Measurements from ENCODE around the gene CD8B2. TPM values are rescaled to one million over a fixed set of nuclear protein-coding genes. Genes with fewer than 3 reads are reported as not detected.
"Not testable (repeated sequence)": the region's sequence is repeated elsewhere in the genome, so short reads cannot be mapped to it uniquely, and the experiment has no call there.

The CD8B2 gene
- total RNA-seq, 2 donors from 2014 or later = not detected

DNA sequence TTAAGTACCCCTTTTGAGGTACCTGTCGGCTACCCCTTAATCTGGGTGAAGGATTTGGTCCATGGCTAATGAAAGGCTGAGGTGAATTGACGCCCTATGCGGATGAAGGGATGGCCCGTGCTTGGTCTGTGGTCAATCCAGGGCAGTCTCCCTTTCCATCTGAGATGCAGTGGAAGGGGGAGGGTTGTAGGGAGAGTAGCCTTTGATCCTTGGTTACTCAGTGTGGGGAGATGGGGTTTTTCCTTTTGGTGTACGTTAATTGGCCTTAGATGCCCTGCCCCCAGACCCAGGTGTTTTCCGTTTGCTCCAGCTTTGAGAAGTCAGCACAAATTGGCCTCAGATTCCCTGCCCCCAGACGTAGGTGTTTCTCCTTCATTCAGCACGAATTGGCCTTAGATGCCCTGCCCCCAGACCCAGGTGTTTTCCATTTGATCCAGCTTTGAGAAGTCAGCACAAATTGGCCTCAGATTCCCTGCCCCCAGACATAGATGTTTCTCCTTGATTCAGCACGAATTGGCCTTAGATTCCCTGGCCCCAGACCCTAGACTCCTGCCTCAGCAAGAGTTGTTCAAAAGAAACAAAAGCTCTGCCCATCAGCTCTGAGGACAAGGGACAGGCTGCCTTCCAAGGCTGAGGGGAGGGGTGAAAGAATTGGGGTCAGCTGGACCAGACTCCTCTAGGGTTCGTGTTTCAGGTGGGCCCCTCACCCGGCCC is 21.7 kb downstream of the CD8B2 start:
- not testable (repeated sequence) for H3K27ac ChIP-seq (ENCODE audit: low read depth, low read length); H3K4me1 Mint-ChIP-seq; H3K4me3 ChIP-seq (ENCODE audit: low read length); H3K36me3 ChIP-seq (ENCODE audit: control insufficient read depth, insufficient read depth, low read length); H3K9ac ChIP-seq (ENCODE audit: extremely low read depth, low read length, poor library complexity, severe bottlenecking); H3K9me3 ChIP-seq (ENCODE audit: control insufficient read depth, low read length); H3K4me3 Mint-ChIP-seq; H3K27me3 ChIP-seq (ENCODE audit: control insufficient read depth, insufficient read depth, low read length, poor library complexity, severe bottlenecking); H3K27me3 Mint-ChIP-seq (ENCODE audit: insufficient read depth); H3K4me1 ChIP-seq (ENCODE audit: control insufficient read depth, insufficient read depth, low read length); H3K9me3 Mint-ChIP-seq; H3K27ac Mint-ChIP-seq; H3K36me3 Mint-ChIP-seq (ENCODE audit: low read depth); DNase-seq
- WGBS, 2 experiments (ENCODE audit: insufficient coverage in 1 of 2, insufficient read length in 1 of 2) = 93 to 100% methylated on average over 1 to 5 of the region's 11 CpGs

DNA sequence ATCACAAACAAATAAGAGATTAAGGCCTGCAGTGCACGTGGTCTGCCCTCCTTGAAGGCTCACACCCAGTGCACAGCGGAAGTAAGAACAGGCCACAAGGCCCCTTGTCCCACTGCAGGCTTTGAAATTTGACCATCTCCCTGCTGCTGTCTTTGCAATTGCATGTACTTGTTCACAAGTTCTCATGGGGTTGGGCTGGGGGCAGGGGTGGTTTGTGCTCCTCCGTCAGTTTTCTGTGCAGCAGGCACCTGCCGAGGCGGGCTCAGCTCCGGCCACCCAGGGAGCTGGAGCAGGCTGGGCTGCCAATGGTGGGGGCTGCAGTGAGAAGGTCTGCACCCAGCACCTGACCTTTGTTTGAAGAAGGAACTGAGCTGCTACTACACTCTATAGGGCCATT is 22.2 kb downstream of the CD8B2 start:
- not testable (repeated sequence) for H3K27ac Mint-ChIP-seq; H3K27ac ChIP-seq (ENCODE audit: low read depth, low read length); H3K27me3 Mint-ChIP-seq (ENCODE audit: insufficient read depth); DNase-seq; H3K9me3 Mint-ChIP-seq; H3K4me3 ChIP-seq (ENCODE audit: low read length); H3K4me1 Mint-ChIP-seq; H3K9ac ChIP-seq (ENCODE audit: extremely low read depth, low read length, poor library complexity, severe bottlenecking); H3K36me3 Mint-ChIP-seq (ENCODE audit: low read depth); H3K4me1 ChIP-seq (ENCODE audit: control insufficient read depth, insufficient read depth, low read length); H3K36me3 ChIP-seq (ENCODE audit: control insufficient read depth, insufficient read depth, low read length); H3K27me3 ChIP-seq (ENCODE audit: control insufficient read depth, insufficient read depth, low read length, poor library complexity, severe bottlenecking); H3K4me3 Mint-ChIP-seq; H3K9me3 ChIP-seq (ENCODE audit: control insufficient read depth, low read length)
- 43 to 89% methylated on average over 1 to 6 of the region's 6 CpGs for WGBS, 2 experiments (ENCODE audit: insufficient coverage in 1 of 2, insufficient read length in 1 of 2)

DNA sequence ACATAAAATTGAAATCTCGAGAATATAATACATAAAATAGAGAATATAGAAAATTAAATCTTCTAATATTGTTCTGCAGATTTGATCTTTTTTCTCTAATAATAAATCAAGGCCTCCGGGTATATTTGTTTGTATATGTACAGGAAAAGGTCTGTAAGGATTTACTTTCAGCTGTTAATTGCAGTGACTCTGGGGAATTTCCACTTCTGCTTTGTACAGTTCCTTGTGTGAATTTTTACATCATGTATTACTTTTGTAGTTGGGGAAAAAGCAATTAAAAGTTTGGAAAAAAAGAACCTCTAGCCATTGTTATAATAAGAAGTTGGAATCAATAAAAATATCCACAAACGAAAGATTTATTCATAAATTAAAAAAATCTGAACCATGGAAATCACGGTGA is 23.6 kb downstream of the CD8B2 start:
- H3K27ac Mint-ChIP-seq; H3K9ac ChIP-seq (ENCODE audit: extremely low read depth, low read length, poor library complexity, severe bottlenecking); H3K4me1 Mint-ChIP-seq; H3K9me3 ChIP-seq (ENCODE audit: control insufficient read depth, low read length); H3K27me3 Mint-ChIP-seq (ENCODE audit: insufficient read depth); H3K27ac ChIP-seq (ENCODE audit: low read depth, low read length); H3K9me3 Mint-ChIP-seq; H3K36me3 ChIP-seq (ENCODE audit: control insufficient read depth, insufficient read depth, low read length); DNase-seq; H3K27me3 ChIP-seq (ENCODE audit: control insufficient read depth, insufficient read depth, low read length, poor library complexity, severe bottlenecking); H3K4me3 Mint-ChIP-seq; H3K4me3 ChIP-seq (ENCODE audit: low read length); H3K4me1 ChIP-seq (ENCODE audit: control insufficient read depth, insufficient read depth, low read length); H3K36me3 Mint-ChIP-seq (ENCODE audit: low read depth): not testable (repeated sequence)
- 93% methylated on average over 2 of the region's 4 CpGs; no CpG with 5 or more reads in 1 of the 2 experiments for WGBS, 2 experiments (ENCODE audit: insufficient coverage in 1 of 2, insufficient read length in 1 of 2)

DNA sequence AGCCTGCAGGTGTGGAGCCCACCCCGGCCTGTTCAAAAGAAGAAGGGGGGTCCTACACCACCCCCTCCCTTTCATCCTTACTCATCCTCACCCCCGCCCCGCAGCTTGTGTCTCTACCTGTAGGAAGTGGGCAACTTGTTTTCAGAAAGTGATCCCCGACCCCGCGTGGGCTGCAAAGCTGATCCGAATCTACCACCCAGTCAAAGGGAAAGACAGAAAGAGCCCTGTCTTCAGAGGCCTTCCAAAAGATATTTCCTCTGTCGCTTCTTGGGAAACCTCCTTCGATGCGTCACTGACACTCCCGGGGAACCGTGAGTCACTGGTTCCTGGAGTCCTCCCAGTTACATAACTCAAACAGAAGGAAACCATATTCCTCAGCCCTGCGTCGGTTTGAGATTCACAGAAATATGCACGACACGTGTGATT is 24.3 kb downstream of the CD8B2 start:
- H3K9me3 Mint-ChIP-seq; H3K27me3 Mint-ChIP-seq (ENCODE audit: insufficient read depth); H3K4me1 Mint-ChIP-seq; H3K4me3 ChIP-seq (ENCODE audit: low read length); H3K4me3 Mint-ChIP-seq; DNase-seq; H3K27ac Mint-ChIP-seq; H3K27me3 ChIP-seq (ENCODE audit: control insufficient read depth, insufficient read depth, low read length, poor library complexity, severe bottlenecking); H3K27ac ChIP-seq (ENCODE audit: low read depth, low read length); H3K9ac ChIP-seq (ENCODE audit: extremely low read depth, low read length, poor library complexity, severe bottlenecking); H3K36me3 ChIP-seq (ENCODE audit: control insufficient read depth, insufficient read depth, low read length); H3K36me3 Mint-ChIP-seq (ENCODE audit: low read depth); H3K9me3 ChIP-seq (ENCODE audit: control insufficient read depth, low read length); H3K4me1 ChIP-seq (ENCODE audit: control insufficient read depth, insufficient read depth, low read length): not testable (repeated sequence)
- WGBS, 2 experiments (ENCODE audit: insufficient coverage in 1 of 2, insufficient read length in 1 of 2) = 81 to 89% methylated on average over 5 to 9 of the region's 16 CpGs

DNA sequence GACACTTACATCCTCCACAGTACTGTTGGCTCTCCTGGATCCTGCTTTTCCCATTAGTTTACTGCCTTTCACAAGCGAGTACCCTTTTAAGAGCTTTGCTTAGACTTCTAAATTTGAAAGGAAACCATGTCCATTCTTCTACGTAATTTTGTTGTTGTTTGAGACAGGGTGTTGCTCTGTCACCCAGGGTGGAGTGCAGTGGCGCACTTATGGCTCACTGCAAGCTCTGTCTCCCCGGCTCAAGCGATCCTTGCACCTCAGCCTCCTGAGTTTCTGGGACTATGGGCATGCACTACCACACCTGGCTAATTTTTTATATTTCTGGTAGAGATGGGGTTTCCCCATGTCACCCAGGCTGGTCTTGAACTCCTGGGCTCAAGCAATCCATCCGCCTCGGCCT is 24.8 kb downstream of the CD8B2 start:
- DNase-seq; H3K27me3 ChIP-seq (ENCODE audit: control insufficient read depth, insufficient read depth, low read length, poor library complexity, severe bottlenecking); H3K27ac Mint-ChIP-seq; H3K9ac ChIP-seq (ENCODE audit: extremely low read depth, low read length, poor library complexity, severe bottlenecking); H3K27me3 Mint-ChIP-seq (ENCODE audit: insufficient read depth); H3K4me3 Mint-ChIP-seq; H3K9me3 ChIP-seq (ENCODE audit: control insufficient read depth, low read length); H3K9me3 Mint-ChIP-seq; H3K27ac ChIP-seq (ENCODE audit: low read depth, low read length); H3K36me3 Mint-ChIP-seq (ENCODE audit: low read depth); H3K4me1 ChIP-seq (ENCODE audit: control insufficient read depth, insufficient read depth, low read length); H3K4me1 Mint-ChIP-seq; H3K4me3 ChIP-seq (ENCODE audit: low read length); H3K36me3 ChIP-seq (ENCODE audit: control insufficient read depth, insufficient read depth, low read length): not testable (repeated sequence)
- WGBS, 2 experiments (ENCODE audit: insufficient coverage in 1 of 2, insufficient read length in 1 of 2) = 97 to 100% methylated on average over 2 to 7 of the region's 7 CpGs

DNA sequence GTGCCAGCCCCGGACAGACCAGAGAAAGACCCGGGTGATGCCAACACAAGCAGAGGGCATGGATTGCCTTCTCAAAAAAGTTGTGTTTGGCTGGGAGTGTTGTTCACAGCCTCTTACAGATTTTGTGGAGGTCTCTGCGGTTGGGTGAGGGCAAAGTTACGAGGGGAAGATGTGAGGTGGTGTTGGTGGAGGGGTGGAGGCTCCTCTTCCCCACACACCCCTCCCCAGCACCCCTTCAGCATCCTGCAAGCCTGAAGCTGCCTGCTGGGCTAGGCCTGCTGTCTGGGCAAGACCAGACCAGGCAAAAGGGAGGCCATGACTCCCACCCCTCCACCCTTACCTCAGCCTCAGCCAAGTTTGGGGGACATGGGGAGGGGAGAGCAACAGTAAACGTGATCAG is 26.2 kb downstream of the CD8B2 start:
- H3K27me3 ChIP-seq (ENCODE audit: control insufficient read depth, insufficient read depth, low read length, poor library complexity, severe bottlenecking); H3K36me3 ChIP-seq (ENCODE audit: control insufficient read depth, insufficient read depth, low read length); H3K27ac ChIP-seq (ENCODE audit: low read depth, low read length); H3K4me1 ChIP-seq (ENCODE audit: control insufficient read depth, insufficient read depth, low read length); H3K9me3 Mint-ChIP-seq; H3K9me3 ChIP-seq (ENCODE audit: control insufficient read depth, low read length); H3K27me3 Mint-ChIP-seq (ENCODE audit: insufficient read depth); H3K4me1 Mint-ChIP-seq; H3K9ac ChIP-seq (ENCODE audit: extremely low read depth, low read length, poor library complexity, severe bottlenecking); H3K4me3 ChIP-seq (ENCODE audit: low read length); H3K27ac Mint-ChIP-seq; H3K4me3 Mint-ChIP-seq; DNase-seq; H3K36me3 Mint-ChIP-seq (ENCODE audit: low read depth): not testable (repeated sequence)
- WGBS, 2 experiments (ENCODE audit: insufficient coverage in 1 of 2, insufficient read length in 1 of 2) = 95% methylated on average over 2 of the region's 5 CpGs; no CpG with 5 or more reads in 1 of the 2 experiments

DNA sequence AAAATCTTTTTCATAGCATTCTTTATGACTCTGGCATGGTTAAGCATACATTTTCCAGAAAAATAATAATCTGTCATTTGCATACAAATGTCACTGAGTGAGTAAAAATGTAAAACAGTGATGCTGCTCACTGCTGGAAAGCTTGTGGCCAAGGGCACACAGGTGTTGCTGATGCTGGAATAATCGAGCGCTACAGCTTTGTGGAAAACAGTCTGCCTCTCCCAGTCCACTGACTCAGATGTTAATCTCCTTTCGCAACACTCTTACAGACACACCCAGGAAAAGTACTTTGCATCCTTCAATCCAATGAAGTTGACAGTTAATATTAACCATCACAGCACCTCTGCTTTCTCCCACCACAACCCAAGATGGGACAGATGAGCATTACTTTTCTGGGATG is 27.7 kb downstream of the CD8B2 start:
- not testable (repeated sequence) for H3K27me3 ChIP-seq (ENCODE audit: control insufficient read depth, insufficient read depth, low read length, poor library complexity, severe bottlenecking); H3K4me3 Mint-ChIP-seq; H3K36me3 ChIP-seq (ENCODE audit: control insufficient read depth, insufficient read depth, low read length); H3K4me3 ChIP-seq (ENCODE audit: low read length); H3K4me1 Mint-ChIP-seq; H3K9me3 Mint-ChIP-seq; H3K27ac ChIP-seq (ENCODE audit: low read depth, low read length); H3K36me3 Mint-ChIP-seq (ENCODE audit: low read depth); DNase-seq; H3K4me1 ChIP-seq (ENCODE audit: control insufficient read depth, insufficient read depth, low read length); H3K27ac Mint-ChIP-seq; H3K27me3 Mint-ChIP-seq (ENCODE audit: insufficient read depth); H3K9ac ChIP-seq (ENCODE audit: extremely low read depth, low read length, poor library complexity, severe bottlenecking); H3K9me3 ChIP-seq (ENCODE audit: control insufficient read depth, low read length)
- WGBS, 2 experiments (ENCODE audit: insufficient coverage in 1 of 2, insufficient read length in 1 of 2) = 72 to 77% methylated on average over 3 of the region's 3 CpGs
